ENCODE data around the gene PEX19.

DNA sequence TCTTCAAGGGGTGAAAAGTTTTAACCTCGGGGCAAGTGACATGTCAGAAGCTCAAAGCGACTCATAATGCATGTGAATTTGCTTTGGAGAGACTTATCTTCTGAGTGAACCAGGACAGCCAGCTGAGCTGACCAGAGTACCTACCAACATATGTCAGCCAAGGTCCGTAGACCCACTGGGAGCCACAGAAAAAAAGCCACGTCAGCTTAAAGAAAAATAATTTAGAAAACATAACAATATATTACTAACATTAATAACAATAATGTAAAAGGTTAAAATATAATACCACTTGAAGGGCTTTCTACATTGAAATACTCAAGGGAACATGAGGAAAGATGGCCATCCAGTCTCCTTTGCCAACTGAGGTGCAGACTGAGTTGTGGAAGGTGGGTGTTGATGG, 6.9 kb downstream of the PEX19 start:
- TF ChIP-seq, protein P1, sequence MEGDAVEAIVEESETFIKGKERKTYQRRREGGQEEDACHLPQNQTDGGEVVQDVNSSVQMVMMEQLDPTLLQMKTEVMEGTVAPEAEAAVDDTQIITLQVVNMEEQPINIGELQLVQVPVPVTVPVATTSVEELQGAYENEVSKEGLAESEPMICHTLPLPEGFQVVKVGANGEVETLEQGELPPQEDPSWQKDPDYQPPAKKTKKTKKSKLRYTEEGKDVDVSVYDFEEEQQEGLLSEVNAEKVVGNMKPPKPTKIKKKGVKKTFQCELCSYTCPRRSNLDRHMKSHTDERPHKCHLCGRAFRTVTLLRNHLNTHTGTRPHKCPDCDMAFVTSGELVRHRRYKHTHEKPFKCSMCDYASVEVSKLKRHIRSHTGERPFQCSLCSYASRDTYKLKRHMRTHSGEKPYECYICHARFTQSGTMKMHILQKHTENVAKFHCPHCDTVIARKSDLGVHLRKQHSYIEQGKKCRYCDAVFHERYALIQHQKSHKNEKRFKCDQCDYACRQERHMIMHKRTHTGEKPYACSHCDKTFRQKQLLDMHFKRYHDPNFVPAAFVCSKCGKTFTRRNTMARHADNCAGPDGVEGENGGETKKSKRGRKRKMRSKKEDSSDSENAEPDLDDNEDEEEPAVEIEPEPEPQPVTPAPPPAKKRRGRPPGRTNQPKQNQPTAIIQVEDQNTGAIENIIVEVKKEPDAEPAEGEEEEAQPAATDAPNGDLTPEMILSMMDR (IDR thresholded peaks at IDR 0.05; ENCODE audit: poor library complexity), result no peak
- TF ChIP-seq EZH2phosphoT487 (IDR thresholded peaks at IDR 0.05; ENCODE audit: low read depth, severe bottlenecking, unreplicated experiment) (no peak), EZH2 (IDR thresholded peaks at IDR 0.05; ENCODE audit: borderline replicate concordance) (no peak)
